ENCODE measurements around the gene CSGALNACT2. TPM values are rescaled to one million over a fixed set of nuclear protein-coding genes. Genes with fewer than 3 reads are reported as not detected.
A peak's percentile ranks its signal among the peaks of the same experiment; 100 is the strongest.

Gene CSGALNACT2
- total and polyA plus RNA-seq, 9 of the 15 experiments (the other 6 are each of a cell fraction or from before 2014, with no cell fraction given): 1.4 to 7.3 (median 3.5) TPM

DNA sequence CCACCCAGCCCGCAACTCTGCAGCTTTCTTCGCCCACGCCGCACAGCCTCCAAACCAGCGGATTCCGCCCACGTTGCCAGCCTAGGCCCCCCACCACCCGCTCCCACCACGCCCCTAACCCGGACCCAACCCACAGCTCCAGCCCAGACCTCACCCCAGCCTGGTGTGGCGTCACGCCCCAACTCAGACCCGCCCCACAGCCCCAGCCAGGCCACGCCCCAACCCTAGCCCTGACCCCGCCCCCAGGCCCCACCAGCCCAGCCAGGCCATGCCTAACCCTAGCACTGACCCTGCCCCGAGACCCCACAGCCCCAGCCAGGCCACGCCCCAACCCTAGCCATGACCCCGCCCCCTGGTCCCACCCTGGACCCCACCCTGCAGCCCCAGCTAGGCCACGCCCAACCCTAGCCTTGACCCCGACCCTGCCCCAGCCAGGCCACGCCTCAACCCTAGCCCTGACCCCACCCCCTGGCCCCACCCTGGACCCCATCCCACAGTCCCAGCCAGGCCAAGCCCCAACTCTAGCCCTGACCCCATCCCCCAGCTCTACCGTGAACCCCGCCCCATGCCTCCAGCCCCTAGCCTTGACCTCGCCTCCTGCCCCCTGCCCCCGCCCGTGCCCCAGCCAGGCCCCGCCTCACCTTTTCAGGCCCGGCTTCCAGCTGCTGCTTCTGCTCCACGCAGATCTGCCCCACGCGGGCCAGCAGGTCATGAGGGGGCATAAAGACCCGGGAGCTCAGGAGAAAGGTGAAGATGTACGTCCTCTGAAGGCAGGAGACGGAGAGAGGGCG is 64.6 kb downstream of the CSGALNACT2 start (continued):
- TF ChIP-seq, protein P1, sequence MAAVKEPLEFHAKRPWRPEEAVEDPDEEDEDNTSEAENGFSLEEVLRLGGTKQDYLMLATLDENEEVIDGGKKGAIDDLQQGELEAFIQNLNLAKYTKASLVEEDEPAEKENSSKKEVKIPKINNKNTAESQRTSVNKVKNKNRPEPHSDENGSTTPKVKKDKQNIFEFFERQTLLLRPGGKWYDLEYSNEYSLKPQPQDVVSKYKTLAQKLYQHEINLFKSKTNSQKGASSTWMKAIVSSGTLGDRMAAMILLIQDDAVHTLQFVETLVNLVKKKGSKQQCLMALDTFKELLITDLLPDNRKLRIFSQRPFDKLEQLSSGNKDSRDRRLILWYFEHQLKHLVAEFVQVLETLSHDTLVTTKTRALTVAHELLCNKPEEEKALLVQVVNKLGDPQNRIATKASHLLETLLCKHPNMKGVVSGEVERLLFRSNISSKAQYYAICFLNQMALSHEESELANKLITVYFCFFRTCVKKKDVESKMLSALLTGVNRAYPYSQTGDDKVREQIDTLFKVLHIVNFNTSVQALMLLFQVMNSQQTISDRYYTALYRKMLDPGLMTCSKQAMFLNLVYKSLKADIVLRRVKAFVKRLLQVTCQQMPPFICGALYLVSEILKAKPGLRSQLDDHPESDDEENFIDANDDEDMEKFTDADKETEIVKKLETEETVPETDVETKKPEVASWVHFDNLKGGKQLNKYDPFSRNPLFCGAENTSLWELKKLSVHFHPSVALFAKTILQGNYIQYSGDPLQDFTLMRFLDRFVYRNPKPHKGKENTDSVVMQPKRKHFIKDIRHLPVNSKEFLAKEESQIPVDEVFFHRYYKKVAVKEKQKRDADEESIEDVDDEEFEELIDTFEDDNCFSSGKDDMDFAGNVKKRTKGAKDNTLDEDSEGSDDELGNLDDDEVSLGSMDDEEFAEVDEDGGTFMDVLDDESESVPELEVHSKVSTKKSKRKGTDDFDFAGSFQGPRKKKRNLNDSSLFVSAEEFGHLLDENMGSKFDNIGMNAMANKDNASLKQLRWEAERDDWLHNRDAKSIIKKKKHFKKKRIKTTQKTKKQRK (IDR thresholded peaks at IDR 0.05; ENCODE audit: borderline replicate concordance, low read depth, low read length): no peak
- no peak for TF ChIP-seq EP300 (IDR thresholded peaks at IDR 0.05; ENCODE audit: low read length)
- TF ChIP-seq ZNF121 (CRISPR knock-in tag; conservative IDR thresholded peaks at IDR 0.05): peak; percentile 67
- TF ChIP-seq PHF20 (IDR thresholded peaks at IDR 0.05; ENCODE audit: partially characterized antibody): no peak
- no peak for TF ChIP-seq NR2C2 (CRISPR knock-in tag; IDR thresholded peaks at IDR 0.05)
- peak; percentile 83 for TF ChIP-seq NR2C2 (tag; IDR thresholded peaks at IDR 0.05)
- TF ChIP-seq TEAD4 (IDR thresholded peaks at IDR 0.05; ENCODE audit: low read length): no peak
- no peak for TF ChIP-seq TEAD4 (CRISPR knock-in tag; IDR thresholded peaks at IDR 0.05; ENCODE audit: borderline replicate concordance)
- TF ChIP-seq SIN3A (IDR thresholded peaks at IDR 0.05; ENCODE audit: borderline replicate concordance in 2 of 2, control insufficient read depth in 1 of 2, low read depth in 2 of 2, low read length in 2 of 2): peak in 1 of 2 experiments; percentile 30; a peak in 1 of 4 replicates
- TF ChIP-seq CHCHD3 (CRISPR knock-in tag; IDR thresholded peaks at IDR 0.05): no peak
- TF ChIP-seq SAFB2 (IDR thresholded peaks at IDR 0.05; ENCODE audit: borderline replicate concordance, low read depth, low read length, severe bottlenecking): no peak
- no peak for TF ChIP-seq XRCC5 (IDR thresholded peaks at IDR 0.05; ENCODE audit: low read depth, low read length)
- TF ChIP-seq ARNT (IDR thresholded peaks at IDR 0.05): no peak
- no peak for TF ChIP-seq HDAC8 (tag; IDR thresholded peaks at IDR 0.05)
- no peak for TF ChIP-seq BRD4 (IDR thresholded peaks at IDR 0.05)
- no peak for TF ChIP-seq ZC3H8 (IDR thresholded peaks at IDR 0.05)
- no peak for TF ChIP-seq STAT5B (CRISPR knock-in tag; IDR thresholded peaks at IDR 0.05)
- TF ChIP-seq, protein P2, sequence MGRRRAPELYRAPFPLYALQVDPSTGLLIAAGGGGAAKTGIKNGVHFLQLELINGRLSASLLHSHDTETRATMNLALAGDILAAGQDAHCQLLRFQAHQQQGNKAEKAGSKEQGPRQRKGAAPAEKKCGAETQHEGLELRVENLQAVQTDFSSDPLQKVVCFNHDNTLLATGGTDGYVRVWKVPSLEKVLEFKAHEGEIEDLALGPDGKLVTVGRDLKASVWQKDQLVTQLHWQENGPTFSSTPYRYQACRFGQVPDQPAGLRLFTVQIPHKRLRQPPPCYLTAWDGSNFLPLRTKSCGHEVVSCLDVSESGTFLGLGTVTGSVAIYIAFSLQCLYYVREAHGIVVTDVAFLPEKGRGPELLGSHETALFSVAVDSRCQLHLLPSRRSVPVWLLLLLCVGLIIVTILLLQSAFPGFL (CRISPR knock-in tag; IDR thresholded peaks at IDR 0.05): no peak
- TF ChIP-seq MYNN (IDR thresholded peaks at IDR 0.05): no peak
- no peak for TF ChIP-seq MYNN (CRISPR knock-in tag; IDR thresholded peaks at IDR 0.05)
- TF ChIP-seq HNRNPUL1 (IDR thresholded peaks at IDR 0.05; ENCODE audit: low read length): no peak
- no peak for TF ChIP-seq SREBF1 (IDR thresholded peaks at IDR 0.05; ENCODE audit: borderline replicate concordance, low read depth, low read length)
- no peak for TF ChIP-seq FOS (IDR thresholded peaks at IDR 0.05; ENCODE audit: extremely low read depth, insufficient read length)
- peak; percentile 96 for TF ChIP-seq EGR1 (conservative IDR thresholded peaks at IDR 0.05)
- TF ChIP-seq, protein P3, sequence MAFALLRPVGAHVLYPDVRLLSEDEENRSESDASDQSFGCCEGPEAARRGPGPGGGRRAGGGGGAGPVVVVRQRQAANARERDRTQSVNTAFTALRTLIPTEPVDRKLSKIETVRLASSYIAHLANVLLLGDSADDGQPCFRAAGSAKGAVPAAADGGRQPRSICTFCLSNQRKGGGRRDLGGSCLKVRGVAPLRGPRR (CRISPR knock-in tag; IDR thresholded peaks at IDR 0.05): no peak
- TF ChIP-seq NFIC (IDR thresholded peaks at IDR 0.05): no peak
- TF ChIP-seq SMARCA5 (IDR thresholded peaks at IDR 0.05): no peak
- TF ChIP-seq U2AF1 (optimal IDR thresholded peaks at IDR 0.05; ENCODE audit: low read depth, low read length): no peak
